Upper lobe of right lung (tissue), 1 donor: Measurements from ENCODE around the gene IL1R1. TPM values are rescaled to one million over a fixed set of nuclear protein-coding genes. Genes with fewer than 3 reads are reported as not detected.

Experiments
- ATAC-seq: fragments of 200-7000 bp; cut with Tn5 transposase; one replicate; pipeline ENCODE4 v1.9.1; 2020; ENCODE audit warnings: mild to moderate bottlenecking, moderate library complexity
- DNase-seq: peaks from one replicate; pipeline ENCODE4 v3.0.0-alpha.2; 2020
- H3K27ac ChIP-seq: fragments of 200-600 bp; one replicate; pipeline ENCODE4 v1.8.0; 2022
- H3K27me3 ChIP-seq: fragments of 200-600 bp; one replicate; pipeline ENCODE4 v1.8.0; 2022; ENCODE audit warnings: mild to moderate bottlenecking
- H3K36me3 ChIP-seq: fragments of 200-600 bp; one replicate; pipeline ENCODE4 v1.8.0; 2022
- H3K4me1 ChIP-seq: fragments of 200-600 bp; one replicate; pipeline ENCODE4 v1.8.0; 2022
- H3K4me3 ChIP-seq: fragments of 200-600 bp; one replicate; pipeline ENCODE4 v1.8.0; 2022; ENCODE audit warnings: mild to moderate bottlenecking
- H3K9me3 ChIP-seq: fragments of 200-600 bp; one replicate; pipeline ENCODE4 v1.8.0; 2022
- intact Hi-C: fragments of 100-400 bp; cut with DNase I; formaldehyde crosslinking; loops from one replicate; pipeline ENCODE4 v1.11.0; 2022
- total RNA-seq: library from RNA; stranded (reverse); fragmentation: NEBNext Ultra II Directional; extraction: Animal tissue kit (Norgen Biotek cat#: 25700); gene quantifications from one replicate; pipeline ENCODE4 v1.2.1, GENCODE V29; 2021
- TF ChIP-seq, protein P1 (sequence below): fragments of 200-600 bp; IDR thresholded peaks from one replicate; pipeline ENCODE4 v1.8.0; 2022; ENCODE audit warnings: antibody characterized with exemption
- donor health status: DM: no; HTN: yes; CAD: no; lungs with severe emphysema.

The IL1R1 gene
- total RNA-seq, 1 donor from 2014 or later = 196 TPM

DNA sequence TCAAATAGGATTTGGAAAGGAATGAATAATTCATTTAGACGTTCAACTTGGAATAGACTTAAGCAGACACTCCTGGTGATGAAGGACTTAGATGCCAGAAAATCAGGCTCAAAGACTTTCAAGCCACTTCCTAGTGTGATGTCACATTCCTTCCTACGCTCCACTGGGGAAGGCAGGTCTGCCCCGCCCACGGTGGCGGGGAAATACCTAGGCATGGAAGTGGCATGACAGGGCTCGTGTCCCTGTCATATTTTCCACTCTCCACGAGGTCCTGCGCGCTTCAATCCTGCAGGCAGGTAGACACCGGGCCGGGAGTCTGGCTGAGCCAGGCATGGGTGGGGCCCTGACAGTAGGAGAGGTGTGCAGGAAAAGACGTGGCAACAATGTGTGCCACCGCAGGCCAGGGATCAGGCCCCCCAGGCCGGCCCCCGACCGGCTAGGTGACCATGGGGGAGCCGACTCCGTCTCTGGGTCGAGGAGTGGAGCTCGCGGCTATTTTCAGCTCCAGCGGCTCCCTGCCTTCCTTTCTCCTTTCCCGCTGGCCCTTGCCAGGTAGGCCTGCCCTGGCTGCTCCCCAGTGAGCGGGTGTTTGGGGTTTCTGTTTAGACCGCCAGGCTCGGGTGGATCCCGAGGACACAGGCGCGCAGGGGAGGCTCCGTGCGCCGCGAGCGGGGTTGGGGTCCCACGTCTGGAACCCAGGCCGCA lies 44.4 kb downstream of the IL1R1 start, which contains the start of gene IL1RL2:
IL1RL2 (plus strand) TSS at position 233 of the 705 bp plus-strand sequence. CDS start 845 bp downstream, outside the sequence.
- H3K36me3 ChIP-seq = no peaks in the 10 kb centered on the region
- H3K4me3 ChIP-seq = peak within 1 kb of the TSS; percentile 54
- H3K27me3 ChIP-seq = no peaks in the 10 kb centered on the region
- peak within 1 kb of the TSS; percentile 18 for H3K27ac ChIP-seq
- H3K4me1 ChIP-seq = no peaks in the 10 kb centered on the region
- DNase-seq (peak; percentile 69), ATAC-seq (peak; percentile 66)
- intact Hi-C loops = loop anchor here (10.0 kb wide), 1 partner anchor 48 kb away; no protein-coding TSS in a partner anchor
- TF ChIP-seq, protein P1, sequence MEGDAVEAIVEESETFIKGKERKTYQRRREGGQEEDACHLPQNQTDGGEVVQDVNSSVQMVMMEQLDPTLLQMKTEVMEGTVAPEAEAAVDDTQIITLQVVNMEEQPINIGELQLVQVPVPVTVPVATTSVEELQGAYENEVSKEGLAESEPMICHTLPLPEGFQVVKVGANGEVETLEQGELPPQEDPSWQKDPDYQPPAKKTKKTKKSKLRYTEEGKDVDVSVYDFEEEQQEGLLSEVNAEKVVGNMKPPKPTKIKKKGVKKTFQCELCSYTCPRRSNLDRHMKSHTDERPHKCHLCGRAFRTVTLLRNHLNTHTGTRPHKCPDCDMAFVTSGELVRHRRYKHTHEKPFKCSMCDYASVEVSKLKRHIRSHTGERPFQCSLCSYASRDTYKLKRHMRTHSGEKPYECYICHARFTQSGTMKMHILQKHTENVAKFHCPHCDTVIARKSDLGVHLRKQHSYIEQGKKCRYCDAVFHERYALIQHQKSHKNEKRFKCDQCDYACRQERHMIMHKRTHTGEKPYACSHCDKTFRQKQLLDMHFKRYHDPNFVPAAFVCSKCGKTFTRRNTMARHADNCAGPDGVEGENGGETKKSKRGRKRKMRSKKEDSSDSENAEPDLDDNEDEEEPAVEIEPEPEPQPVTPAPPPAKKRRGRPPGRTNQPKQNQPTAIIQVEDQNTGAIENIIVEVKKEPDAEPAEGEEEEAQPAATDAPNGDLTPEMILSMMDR = no peak
- H3K9me3 ChIP-seq = no peaks in the 10 kb centered on the region

DNA sequence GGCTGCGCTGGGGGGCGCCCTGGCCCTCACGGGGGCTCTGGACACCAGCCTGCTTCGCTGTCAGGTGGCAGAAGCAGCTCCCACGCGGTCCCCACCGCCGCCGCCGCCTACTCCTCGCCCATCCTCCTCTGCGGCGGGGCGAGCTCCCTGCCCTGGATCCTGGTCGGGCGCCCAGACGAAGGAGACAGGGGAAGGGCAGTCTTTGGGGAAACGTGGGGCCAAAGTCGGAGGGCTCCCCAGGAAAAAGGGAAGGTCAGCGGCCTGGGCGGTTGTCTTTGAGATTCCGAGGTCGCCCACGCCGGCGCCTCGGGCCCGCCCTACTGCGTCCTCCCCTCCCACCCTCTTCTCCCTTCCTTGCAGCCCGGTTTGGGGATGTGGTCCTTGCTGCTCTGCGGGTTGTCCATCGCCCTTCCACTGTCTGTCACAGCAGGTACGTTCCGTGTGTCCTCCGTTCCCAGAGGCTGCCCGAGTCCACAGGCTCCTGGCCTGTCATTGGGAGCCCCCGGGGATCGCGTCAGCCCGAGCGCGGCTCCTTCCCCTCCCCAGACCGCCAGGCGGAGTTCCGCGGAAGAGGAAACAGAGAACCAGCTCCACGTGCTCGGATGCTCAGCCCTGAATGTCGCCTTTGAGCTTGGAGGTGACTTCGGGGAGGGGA lies 45.1 kb downstream of the IL1R1 start:
- no peaks in the 10 kb centered on the region for H3K4me1 ChIP-seq
- intact Hi-C loops = loop anchor here (10.0 kb wide), 1 partner anchor 47 kb away; no protein-coding TSS in a partner anchor
- TF ChIP-seq, protein P1 = peak; percentile 35
- no peaks in the 10 kb centered on the region for H3K27me3 ChIP-seq
- peak overlapping the region; percentile 54 for H3K4me3 ChIP-seq
- H3K36me3 ChIP-seq = no peaks in the 10 kb centered on the region
- no peaks in the 10 kb centered on the region for H3K9me3 ChIP-seq
- ATAC-seq (peak; percentile 87), DNase-seq (peak; percentile 83)
- peak overlapping the region; percentile 18 for H3K27ac ChIP-seq

DNA sequence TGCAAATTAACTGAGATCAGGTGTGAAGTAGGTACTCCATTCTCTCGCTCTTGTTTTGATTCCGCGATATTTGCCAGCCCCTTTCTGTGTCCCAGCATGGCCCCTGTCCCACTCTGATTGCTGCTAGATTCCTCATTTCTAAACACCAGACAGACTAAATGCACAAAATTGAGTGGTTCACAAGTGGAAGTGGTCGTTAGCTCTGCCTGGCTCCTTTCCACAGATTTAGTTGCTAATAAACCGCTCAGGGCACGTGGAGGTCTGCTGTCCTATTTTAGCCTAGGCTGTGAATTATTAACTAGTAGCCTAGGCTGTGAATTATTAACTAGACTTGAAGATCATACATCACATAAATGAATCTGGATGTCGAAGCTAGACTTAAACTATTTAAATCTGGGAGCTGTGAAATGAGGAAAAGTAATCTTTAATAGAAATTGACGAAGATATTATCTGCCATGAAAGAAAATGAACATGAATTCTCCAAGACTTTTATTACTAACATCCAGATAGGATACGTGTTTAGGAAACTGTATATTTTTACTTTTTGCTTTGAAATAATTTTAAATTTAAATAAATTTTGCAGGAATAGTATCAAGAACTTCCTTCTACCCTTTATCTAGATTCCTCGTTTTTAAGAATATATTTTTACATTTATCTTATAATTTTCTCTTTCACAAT lies 48.0 kb downstream of the IL1R1 start:
- Histone ChIP-seq H3K4me3 (no peak overlapping the region), H3K27me3 (no peaks in the 10 kb centered on the region), H3K36me3 (no peaks in the 10 kb centered on the region), H3K27ac (no peak overlapping the region), H3K9me3 (no peaks in the 10 kb centered on the region), H3K4me1 (no peaks in the 10 kb centered on the region)
- intact Hi-C loops = no loop called here
- ATAC-seq (no peak), DNase-seq (no peak)
- TF ChIP-seq, protein P1 = no peak

DNA sequence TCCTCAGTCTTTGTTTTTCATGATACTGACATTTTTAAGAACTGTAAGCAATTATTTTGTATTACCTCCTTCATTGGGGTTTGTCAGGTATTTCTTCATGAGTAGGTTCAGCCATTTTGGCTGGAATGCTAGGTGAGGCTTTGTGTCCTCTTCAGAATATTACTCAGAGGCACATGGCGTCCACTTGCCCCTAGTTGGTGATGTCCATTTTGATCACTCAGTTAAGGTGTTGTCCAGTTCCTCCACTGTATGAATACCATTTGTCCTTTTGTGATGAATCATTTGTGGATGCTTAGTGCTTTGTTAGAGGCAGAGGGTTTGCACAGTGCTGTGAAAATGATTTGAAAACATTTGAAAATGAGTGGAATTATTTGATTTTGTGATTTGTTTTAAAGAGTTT lies 49.0 kb downstream of the IL1R1 start:
- Histone ChIP-seq H3K27ac (no peak overlapping the region), H3K27me3 (no peaks in the 10 kb centered on the region), H3K4me1 (no peaks in the 10 kb centered on the region), H3K4me3 (no peak overlapping the region), H3K9me3 (no peaks in the 10 kb centered on the region), H3K36me3 (no peaks in the 10 kb centered on the region)
- TF ChIP-seq, protein P1 = no peak
- ATAC-seq (no peak), DNase-seq (no peak)
- intact Hi-C loops = no loop called here

DNA sequence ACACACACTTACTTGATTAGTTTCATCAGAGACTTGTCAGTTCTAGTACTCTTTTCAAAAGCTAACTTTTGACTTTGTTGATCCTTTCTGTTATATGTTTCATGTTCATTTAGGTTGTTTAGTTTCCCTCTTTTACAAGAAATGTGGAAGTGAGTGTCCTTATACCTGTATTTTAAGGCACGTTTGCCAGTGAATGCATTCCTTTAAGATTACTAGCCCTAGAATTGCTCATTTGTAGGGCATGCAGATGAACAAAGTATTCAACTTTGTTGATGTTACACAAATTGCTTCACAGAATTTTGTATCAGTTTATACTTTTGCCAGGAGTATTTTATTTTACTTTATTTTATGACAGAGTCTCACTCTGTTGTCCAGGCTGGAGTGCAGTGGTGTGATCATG lies 50.5 kb downstream of the IL1R1 start:
- Histone ChIP-seq H3K27ac (no peak overlapping the region), H3K27me3 (no peaks in the 10 kb centered on the region), H3K9me3 (no peaks in the 10 kb centered on the region), H3K4me3 (no peak overlapping the region), H3K4me1 (no peaks in the 10 kb centered on the region), H3K36me3 (no peaks in the 10 kb centered on the region)
- intact Hi-C loops = no loop called here
- ATAC-seq (no peak), DNase-seq (no peak)
- TF ChIP-seq, protein P1 = no peak
